GM12892 (cell line): ENCODE results near the gene FOXD4L6.
"Not testable (repeated sequence)": the region's sequence is repeated elsewhere in the genome, so short reads cannot be mapped to it uniquely, and the experiment has no call there.

Source experiments
- POLR2A ChIP-seq: IDR thresholded peaks from 2 replicates; pipeline ENCODE4 v1.6.1; 2011; ENCODE audit warnings: low read depth, low read length, control low read depth
- POLR2AphosphoS5 ChIP-seq: IDR thresholded peaks from 2 replicates; pipeline ENCODE4 v1.6.1; 2011; ENCODE audit warnings: low read depth, low read length, control low read depth

DNA sequence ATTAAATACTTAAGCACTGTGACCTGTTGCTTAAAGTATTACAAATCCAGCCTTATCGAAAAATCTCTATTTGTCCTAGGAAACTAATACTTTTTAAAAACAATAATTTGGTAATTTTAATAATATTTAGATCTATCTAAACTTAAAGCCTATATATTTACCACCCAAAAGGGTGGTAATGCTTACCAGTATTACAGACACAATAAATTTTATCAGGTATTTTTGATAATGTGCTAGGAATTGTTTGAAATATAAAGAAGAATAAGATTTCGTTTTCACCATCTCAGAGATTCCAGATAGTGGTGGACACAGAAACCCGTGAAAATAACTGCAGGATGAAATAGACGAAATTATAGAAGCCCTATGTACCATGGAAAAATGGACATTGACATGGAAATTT lies 7.8 kb downstream of the FOXD4L6 start:
- not testable (repeated sequence) for TF ChIP-seq POLR2AphosphoS5, POLR2A
